Peyer's patch (tissue), 4 donors: Measurements from ENCODE around the gene C1QL2. TPM values are rescaled to one million over a fixed set of nuclear protein-coding genes. Genes with fewer than 3 reads are reported as not detected.

ENCODE experiments used
- DNase-seq, 3 donors: peaks; one replicate each; pipeline ENCODE4 v3.0.0-alpha.2; 2017 to 2019
- H3K27ac ChIP-seq, 4 donors: fragments of 200-600 bp; sonication (generic); one replicate each; pipeline ENCODE4 v1.5.1; 2016 to 2019
- H3K27me3 ChIP-seq, 2 donors: fragments of 200-600 bp; sonication (generic); one replicate each; pipeline ENCODE4 v1.5.1; 2019
- H3K36me3 ChIP-seq, 3 donors: fragments of 200-600 bp; sonication (generic); one replicate each; pipeline ENCODE4 v1.5.1; 2016 to 2019
- H3K4me1 ChIP-seq, 4 donors: fragments of 200-600 bp; sonication (generic); one replicate each; pipeline ENCODE4 v1.5.1; 2016 to 2019
- H3K4me3 ChIP-seq, 4 donors: fragments of 200-600 bp; sonication (generic); 1 replicate in 3 of 4; 2 replicates in 1 of 4; pipeline ENCODE4 v1.5.1; 2016 to 2019; ENCODE audit warnings: mild to moderate bottlenecking in 1 of 4
- H3K9me3 ChIP-seq, 4 donors: fragments of 200-600 bp; sonication (generic); one replicate each; pipeline ENCODE4 v1.5.1; 2016 to 2019; ENCODE audit warnings: mild to moderate bottlenecking in 1 of 4
- POLR2A ChIP-seq, 2 donors: fragments of 450-650 bp; IDR thresholded peaks; one replicate each; pipeline ENCODE4 v1.5.1; 2017; ENCODE audit warnings: antibody characterized with exemption in 2 of 2, mild to moderate bottlenecking in 2 of 2, moderate library complexity in 2 of 2
- total RNA-seq, 4 donors: library from RNA; depleted of rRNA; stranded (reverse); fragments of >200 nt; gene quantifications; one replicate each; pipeline ENCODE4 v1.1.0, GENCODE V29; 2016
- TF ChIP-seq, protein P1 (sequence below), 6 experiments: fragments of 450-650 bp in 4 of 6; fragments of 200-600 bp in 2 of 6; sonication (generic) in 1 of 6; IDR thresholded peaks; one replicate each; pipeline ENCODE4 v1.5.1; 2017 to 2019; ENCODE audit warnings: antibody characterized with exemption in 6 of 6, mild to moderate bottlenecking in 3 of 6, moderate library complexity in 1 of 6

C1QL2 gene
- total RNA-seq = not detected

DNA sequence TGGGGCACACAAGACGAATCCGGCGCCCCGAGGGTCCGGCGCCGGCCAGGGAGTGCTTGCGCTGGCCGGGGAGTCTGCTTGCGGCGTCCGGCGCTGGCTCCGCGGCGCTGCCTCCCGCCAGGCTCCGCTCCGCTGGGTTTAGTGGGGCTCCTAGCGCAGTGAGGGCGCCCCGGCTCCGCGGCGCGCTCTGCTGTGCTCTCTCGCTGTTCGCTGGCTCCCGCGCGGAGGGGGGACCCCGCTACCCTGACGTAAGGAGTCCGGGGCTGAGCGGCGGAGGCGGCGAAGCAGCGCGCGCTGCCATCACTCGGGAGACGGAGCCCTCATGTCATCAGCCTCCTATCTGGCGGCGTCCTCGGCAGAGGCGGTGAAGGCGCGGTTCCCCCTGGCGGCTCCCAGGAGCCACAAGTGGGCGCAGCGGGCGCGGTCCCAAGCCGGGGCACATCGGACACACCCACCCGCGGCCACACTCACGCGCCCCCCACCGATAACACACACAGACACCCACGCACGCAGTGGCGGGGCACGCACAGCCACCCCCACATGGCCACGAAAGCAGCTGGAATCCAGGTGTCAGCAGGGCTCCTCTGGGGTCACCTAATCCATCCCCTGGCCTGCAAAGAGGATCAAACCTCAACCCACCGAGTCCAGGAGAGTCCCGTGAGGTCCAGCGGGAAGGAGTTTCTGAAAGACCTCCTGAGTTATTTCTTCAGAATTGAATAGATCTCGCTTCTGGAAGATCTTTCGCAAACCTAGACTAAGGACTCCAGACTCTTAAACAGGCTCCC, at the start of gene C1QL2:
TSS of gene C1QL2 (minus strand) at position 189 of the 785 bp plus-strand sequence. CDS start 482 bp downstream, outside the sequence.
- no peak within 1 kb of the TSS for H3K27ac ChIP-seq
- no peaks in the 10 kb centered on the region for H3K36me3 ChIP-seq
- no peaks in the 10 kb centered on the region for H3K9me3 ChIP-seq
- peaks cover 0 to 33% of the 10 kb centered on the region in 2 donors for H3K27me3 ChIP-seq
- H3K4me3 ChIP-seq = no peak within 1 kb of the TSS
- no peak for DNase-seq
- peaks cover 0 to 6% (median 0%) of the 10 kb centered on the region in 4 donors for H3K4me1 ChIP-seq
- TF ChIP-seq, protein P1, sequence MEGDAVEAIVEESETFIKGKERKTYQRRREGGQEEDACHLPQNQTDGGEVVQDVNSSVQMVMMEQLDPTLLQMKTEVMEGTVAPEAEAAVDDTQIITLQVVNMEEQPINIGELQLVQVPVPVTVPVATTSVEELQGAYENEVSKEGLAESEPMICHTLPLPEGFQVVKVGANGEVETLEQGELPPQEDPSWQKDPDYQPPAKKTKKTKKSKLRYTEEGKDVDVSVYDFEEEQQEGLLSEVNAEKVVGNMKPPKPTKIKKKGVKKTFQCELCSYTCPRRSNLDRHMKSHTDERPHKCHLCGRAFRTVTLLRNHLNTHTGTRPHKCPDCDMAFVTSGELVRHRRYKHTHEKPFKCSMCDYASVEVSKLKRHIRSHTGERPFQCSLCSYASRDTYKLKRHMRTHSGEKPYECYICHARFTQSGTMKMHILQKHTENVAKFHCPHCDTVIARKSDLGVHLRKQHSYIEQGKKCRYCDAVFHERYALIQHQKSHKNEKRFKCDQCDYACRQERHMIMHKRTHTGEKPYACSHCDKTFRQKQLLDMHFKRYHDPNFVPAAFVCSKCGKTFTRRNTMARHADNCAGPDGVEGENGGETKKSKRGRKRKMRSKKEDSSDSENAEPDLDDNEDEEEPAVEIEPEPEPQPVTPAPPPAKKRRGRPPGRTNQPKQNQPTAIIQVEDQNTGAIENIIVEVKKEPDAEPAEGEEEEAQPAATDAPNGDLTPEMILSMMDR (IDR thresholded peaks at IDR 0.05) = no peak
- no peak for TF ChIP-seq POLR2A (IDR thresholded peaks at IDR 0.05)

DNA sequence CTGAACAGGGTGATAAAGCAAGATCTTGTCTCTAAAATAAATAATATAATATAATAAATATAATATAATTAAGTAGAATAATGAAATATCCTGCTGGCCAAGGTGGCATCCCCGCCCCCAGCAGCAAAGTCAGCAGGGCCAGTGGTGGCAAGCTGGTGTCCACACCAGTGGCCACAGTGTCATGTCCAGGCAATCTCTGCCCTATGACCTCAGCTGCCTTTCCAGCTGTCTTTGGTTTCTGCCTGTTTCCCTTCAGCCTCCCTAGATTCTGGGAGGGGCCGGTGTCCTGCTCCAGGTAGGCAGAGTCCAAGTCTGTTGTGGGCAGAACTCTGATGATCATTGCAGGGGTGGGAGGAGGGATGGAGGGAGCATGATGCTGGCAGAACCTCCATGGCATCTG, 48.9 kb upstream of the C1QL2 start:
- H3K4me1 ChIP-seq = no peaks in the 10 kb centered on the region
- no peak overlapping the region for H3K27ac ChIP-seq
- no peak for TF ChIP-seq POLR2A (IDR thresholded peaks at IDR 0.05)
- TF ChIP-seq, protein P1 (IDR thresholded peaks at IDR 0.05) = no peak
- H3K4me3 ChIP-seq = no peak overlapping the region
- no peak for DNase-seq
- no peaks in the 10 kb centered on the region for H3K27me3 ChIP-seq
- no peaks in the 10 kb centered on the region for H3K9me3 ChIP-seq
- H3K36me3 ChIP-seq = no peaks in the 10 kb centered on the region

DNA sequence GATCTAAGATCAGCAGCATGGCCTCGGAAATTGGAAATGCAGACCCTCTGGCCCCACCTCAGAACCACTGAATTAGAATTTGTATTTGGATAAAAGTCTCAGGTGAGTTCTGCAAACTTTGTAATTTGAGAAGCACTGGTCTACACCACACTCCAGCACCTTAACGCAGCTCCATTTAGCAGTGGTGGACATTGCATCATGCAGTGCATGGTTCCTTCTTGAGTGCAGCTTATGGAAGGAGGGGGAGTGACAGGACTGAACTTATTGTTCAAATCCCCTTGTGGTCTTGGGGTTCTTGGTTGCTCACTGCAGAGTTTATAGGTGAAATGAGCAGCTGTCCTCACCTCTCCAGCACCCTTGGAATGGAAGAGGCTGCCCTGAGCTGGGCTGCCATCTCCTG, 47.6 kb upstream of the C1QL2 start:
- H3K27me3 ChIP-seq = no peaks in the 10 kb centered on the region
- no peak for TF ChIP-seq POLR2A (IDR thresholded peaks at IDR 0.05)
- TF ChIP-seq, protein P1 (IDR thresholded peaks at IDR 0.05) = no peak
- H3K4me3 ChIP-seq = no peak overlapping the region
- DNase-seq = no peak
- H3K36me3 ChIP-seq = no peaks in the 10 kb centered on the region
- no peaks in the 10 kb centered on the region for H3K9me3 ChIP-seq
- no peak overlapping the region for H3K27ac ChIP-seq
- H3K4me1 ChIP-seq = no peaks in the 10 kb centered on the region

DNA sequence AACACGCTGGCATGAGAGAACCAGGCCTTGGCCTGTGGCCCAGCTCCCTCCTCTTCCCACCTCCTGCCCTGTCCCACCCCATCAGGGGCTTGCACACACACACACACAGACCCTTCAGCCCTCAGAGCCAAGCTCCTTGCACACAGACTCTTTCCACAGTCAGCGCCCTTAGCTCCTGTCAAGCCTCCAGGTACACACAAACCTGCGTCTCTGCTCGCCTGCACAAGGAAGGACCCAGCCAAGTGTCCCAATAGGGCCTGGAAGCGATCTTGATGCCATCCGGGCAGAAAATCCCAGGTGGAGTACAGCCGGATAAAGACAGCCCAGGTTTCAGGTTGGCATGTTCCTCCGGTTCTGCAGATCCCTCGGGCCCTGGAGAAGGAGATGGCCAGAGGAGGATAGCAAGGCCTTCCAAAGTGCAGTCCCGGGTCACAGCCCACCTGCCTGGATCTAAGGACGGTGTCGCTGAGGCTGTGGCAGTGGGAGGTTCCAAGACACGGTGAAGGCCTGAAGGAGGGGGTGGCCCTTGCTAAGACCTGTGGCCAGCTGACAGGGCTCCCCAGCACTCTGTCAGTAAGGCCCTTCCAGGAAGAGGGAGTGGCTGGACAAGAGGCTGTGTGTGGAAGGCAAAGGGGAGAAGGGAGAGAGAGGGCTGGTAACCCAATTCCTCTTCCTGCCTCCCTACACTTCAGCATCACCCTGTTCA, 46.6 kb upstream of the C1QL2 start:
- H3K9me3 ChIP-seq = no peaks in the 10 kb centered on the region
- no peak for TF ChIP-seq POLR2A (IDR thresholded peaks at IDR 0.05)
- TF ChIP-seq, protein P1 (IDR thresholded peaks at IDR 0.05) = no peak

DNA sequence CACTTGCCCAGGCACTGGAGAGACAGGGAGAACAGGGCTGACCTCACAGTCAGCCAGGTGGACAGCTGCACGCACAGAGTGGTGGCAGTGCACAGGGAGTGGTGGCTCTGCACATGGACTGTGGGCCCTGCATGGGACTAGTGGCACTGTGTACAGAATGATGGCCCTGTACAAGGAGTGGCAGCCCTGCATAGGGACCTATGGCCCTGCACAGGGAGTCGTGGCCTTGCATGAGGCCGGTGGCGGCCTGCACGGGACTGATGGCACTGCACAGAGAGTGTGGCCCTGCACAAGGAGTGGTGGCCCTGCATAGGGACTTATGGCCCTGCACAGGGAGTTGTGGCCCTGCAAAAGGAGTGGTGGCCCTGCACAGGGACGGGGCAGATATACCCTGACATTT, 46.0 kb upstream of the C1QL2 start:
- TF ChIP-seq, protein P1 (IDR thresholded peaks at IDR 0.05) = no peak
- TF ChIP-seq POLR2A (IDR thresholded peaks at IDR 0.05) = no peak
- Histone ChIP-seq H3K27ac (no peak overlapping the region), H3K36me3 (no peaks in the 10 kb centered on the region), H3K9me3 (no peaks in the 10 kb centered on the region), H3K4me3 (no peak overlapping the region), H3K4me1 (no peaks in the 10 kb centered on the region), H3K27me3 (no peaks in the 10 kb centered on the region)
- DNase-seq = no peak

More for the DNA sequence above, 46.6 kb upstream of the C1QL2 start:
- DNase-seq = no peak
- H3K36me3 ChIP-seq = no peaks in the 10 kb centered on the region
- H3K27ac ChIP-seq = no peak overlapping the region
- no peak overlapping the region for H3K4me3 ChIP-seq
- no peaks in the 10 kb centered on the region for H3K4me1 ChIP-seq
- no peaks in the 10 kb centered on the region for H3K27me3 ChIP-seq
